Osteoblast (primary cell): ENCODE measurements around the gene TIMP2. TPM values are rescaled to one million over a fixed set of nuclear protein-coding genes. Genes with fewer than 3 reads are reported as not detected.

ENCODE experiments used
- DNase-seq: peaks from one replicate; pipeline ENCODE4 v3.0.0; 2011; ENCODE audit warnings: low spot score, mixed read lengths; ENCODE audit not compliant: insufficient read length; ENCODE audit errors: missing footprints
- H2AFZ ChIP-seq: 2 replicates; pipeline ENCODE4 v1.6.0; 2011; ENCODE audit warnings: mild to moderate bottlenecking, low read length
- H3K27ac ChIP-seq: 2 replicates; pipeline ENCODE4 v1.5.1; 2011; ENCODE audit warnings: mild to moderate bottlenecking, low read depth, low read length, moderate library complexity
- H3K27me3 ChIP-seq: 2 replicates; pipeline ENCODE4 v1.6.0; 2012; ENCODE audit warnings: mild to moderate bottlenecking, control low read depth, inconsistent platforms, low read length, moderate library complexity; ENCODE audit not compliant: insufficient read depth
- H3K36me3 ChIP-seq: 2 replicates; pipeline ENCODE4 v1.5.1; 2011; ENCODE audit warnings: mild to moderate bottlenecking, low read length, control low read depth, moderate library complexity; ENCODE audit not compliant: insufficient read depth
- H3K4me1 ChIP-seq: 2 replicates; pipeline ENCODE4 v1.5.1; 2011; ENCODE audit warnings: mild to moderate bottlenecking, low read length, control low read depth, moderate library complexity; ENCODE audit not compliant: insufficient read depth
- H3K4me2 ChIP-seq: 2 replicates; pipeline ENCODE4 v1.6.0; 2011; ENCODE audit warnings: mild to moderate bottlenecking, low read length; ENCODE audit not compliant: insufficient read depth
- H3K4me3 ChIP-seq: fragments of 200-600 bp; sonication (generic); 3 replicates; pipeline ENCODE4 v1.5.1; 2012; ENCODE audit warnings: mild to moderate bottlenecking, low read length, inconsistent platforms; ENCODE audit not compliant: insufficient read depth
- H3K79me2 ChIP-seq: 2 replicates; pipeline ENCODE4 v1.6.0; 2012; ENCODE audit warnings: mild to moderate bottlenecking, low read length, control low read depth, inconsistent platforms; ENCODE audit not compliant: insufficient read depth
- H3K9me3 ChIP-seq: 2 replicates; pipeline ENCODE4 v1.5.1; 2011; ENCODE audit warnings: low read depth, low read length, control low read depth
- H4K20me1 ChIP-seq: 2 replicates; pipeline ENCODE4 v1.6.0; 2012; ENCODE audit warnings: mild to moderate bottlenecking, low read length, control low read depth; ENCODE audit not compliant: insufficient read depth
- total RNA-seq: library from RNA; depleted of rRNA; stranded (reverse); fragments of >200 nt; gene quantifications from 2 replicates; pipeline ENCODE4 v1.2.3, GENCODE V29; 2012
- TF ChIP-seq, protein P1 (sequence below): IDR thresholded peaks from 2 replicates; pipeline ENCODE4 v1.5.1; 2011; ENCODE audit warnings: mild to moderate bottlenecking, low read depth, low read length, moderate library complexity; ENCODE audit errors: extremely low read depth

TIMP2 gene
- total RNA-seq, 1 donor: 164 TPM

DNA sequence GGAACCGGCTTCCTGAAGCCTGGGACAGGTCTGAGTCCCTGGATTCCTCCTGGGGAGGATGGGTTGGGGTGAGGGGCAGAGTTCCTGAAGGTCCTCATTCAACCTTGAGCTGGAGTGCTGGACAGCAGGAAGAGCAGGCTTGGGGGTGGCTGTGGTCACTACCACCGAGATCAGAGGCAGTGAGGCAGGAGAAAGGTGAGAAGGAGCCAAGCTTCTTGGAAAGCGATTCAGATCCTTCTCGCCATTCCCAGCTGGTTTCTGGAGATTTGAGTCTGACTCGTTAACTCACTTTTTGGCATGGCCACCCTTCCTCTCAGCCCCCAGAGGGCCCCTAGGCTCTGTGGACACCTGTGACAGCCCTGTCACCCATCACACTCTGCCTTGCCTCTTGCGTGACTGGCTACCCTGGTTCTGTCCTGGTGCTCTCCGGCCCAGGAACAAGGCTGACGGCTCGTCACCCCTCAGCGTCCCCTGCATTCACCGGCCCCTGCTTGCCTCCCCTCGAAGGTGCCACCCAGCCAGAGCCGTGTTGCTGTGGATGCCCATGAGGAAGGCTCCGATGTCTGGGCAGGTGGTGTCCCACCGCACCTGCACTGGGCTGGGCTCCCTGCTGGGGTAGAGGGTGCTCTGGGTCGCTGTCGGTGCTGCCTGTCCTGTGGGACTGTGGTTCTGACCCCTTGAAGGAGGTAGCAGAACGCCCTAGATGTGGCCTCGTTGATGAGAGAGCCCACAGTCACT, 9.7 kb upstream of the TIMP2 start:
- TF ChIP-seq, protein P1, sequence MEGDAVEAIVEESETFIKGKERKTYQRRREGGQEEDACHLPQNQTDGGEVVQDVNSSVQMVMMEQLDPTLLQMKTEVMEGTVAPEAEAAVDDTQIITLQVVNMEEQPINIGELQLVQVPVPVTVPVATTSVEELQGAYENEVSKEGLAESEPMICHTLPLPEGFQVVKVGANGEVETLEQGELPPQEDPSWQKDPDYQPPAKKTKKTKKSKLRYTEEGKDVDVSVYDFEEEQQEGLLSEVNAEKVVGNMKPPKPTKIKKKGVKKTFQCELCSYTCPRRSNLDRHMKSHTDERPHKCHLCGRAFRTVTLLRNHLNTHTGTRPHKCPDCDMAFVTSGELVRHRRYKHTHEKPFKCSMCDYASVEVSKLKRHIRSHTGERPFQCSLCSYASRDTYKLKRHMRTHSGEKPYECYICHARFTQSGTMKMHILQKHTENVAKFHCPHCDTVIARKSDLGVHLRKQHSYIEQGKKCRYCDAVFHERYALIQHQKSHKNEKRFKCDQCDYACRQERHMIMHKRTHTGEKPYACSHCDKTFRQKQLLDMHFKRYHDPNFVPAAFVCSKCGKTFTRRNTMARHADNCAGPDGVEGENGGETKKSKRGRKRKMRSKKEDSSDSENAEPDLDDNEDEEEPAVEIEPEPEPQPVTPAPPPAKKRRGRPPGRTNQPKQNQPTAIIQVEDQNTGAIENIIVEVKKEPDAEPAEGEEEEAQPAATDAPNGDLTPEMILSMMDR: no peak
- Histone ChIP-seq H3K4me3 (peak overlapping the region; percentile 20), H3K36me3 (no peaks in the 10 kb centered on the region), H3K4me1 (peaks cover 51% of the 10 kb centered on the region), H4K20me1 (no peaks in the 10 kb centered on the region), H3K79me2 (no peaks in the 10 kb centered on the region), H3K27ac (peak overlapping the region; percentile 98), H3K9me3 (no peaks in the 10 kb centered on the region), H3K27me3 (no peaks in the 10 kb centered on the region), H3K4me2 (peak overlapping the region; percentile 80), H2AFZ (peak overlapping the region; percentile 21)
- DNase-seq: no peak

- Histone ChIP-seq H2AFZ (peak overlapping the region; percentile 48), H3K4me2 (peak overlapping the region; percentile 80), H3K27me3 (no peaks in the 10 kb centered on the region), H3K4me1 (peaks cover 44% of the 10 kb centered on the region), H3K4me3 (peak overlapping the region; percentile 55), H3K9me3 (no peaks in the 10 kb centered on the region), H3K79me2 (no peaks in the 10 kb centered on the region), H4K20me1 (no peaks in the 10 kb centered on the region), H3K36me3 (no peaks in the 10 kb centered on the region), H3K27ac (peak overlapping the region; percentile 98)
- TF ChIP-seq, protein P1: no peak
- DNase-seq: peak; percentile 98
Observed at GRCh38 chr17:78933959-78934568, 8.9 kb upstream of the TIMP2 start.

DNA sequence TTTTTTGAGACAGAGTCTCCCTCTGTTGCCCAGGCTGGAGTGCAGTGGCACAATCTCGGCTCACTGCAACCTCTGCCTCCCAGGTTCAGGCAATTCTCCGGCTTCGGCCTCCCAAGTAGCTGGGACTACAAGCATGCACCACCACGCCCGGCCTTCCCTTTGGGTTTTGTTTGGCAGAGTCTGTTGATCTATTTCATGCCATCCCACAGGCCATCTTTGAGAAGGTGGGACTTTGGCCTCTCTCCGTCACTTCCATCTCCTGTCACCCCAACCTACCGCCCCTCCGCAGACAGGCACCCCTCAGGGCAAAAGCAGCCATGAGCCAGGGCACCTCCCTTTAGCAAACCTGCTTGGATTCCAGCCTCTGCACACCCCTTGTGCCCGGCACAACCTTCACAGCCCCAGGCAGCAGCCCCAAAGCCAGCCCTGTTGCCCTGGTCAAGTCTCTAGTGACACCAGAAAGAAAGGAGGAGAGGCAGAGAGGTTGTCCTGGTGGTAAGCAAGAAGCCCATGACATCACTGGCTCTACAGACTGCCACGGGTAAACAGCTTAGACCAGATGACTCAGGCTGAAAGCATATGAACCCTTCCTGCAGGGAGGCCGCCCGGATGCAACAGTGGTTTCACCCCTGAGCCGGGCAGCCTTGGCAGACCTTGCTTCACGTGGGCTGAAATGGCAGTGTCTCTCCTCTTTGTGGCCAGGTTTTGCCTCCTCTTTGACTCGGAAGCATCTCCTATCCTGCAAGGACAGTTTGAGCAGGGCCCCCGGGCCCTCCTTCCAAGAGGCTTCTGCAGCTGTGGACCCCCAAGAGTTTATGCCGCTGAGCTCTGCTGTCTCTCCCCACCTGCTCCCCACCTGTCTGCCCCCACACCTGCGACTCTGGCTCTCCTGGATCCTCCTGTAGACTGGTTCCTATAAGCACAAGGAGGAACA, 8.1 kb upstream of the TIMP2 start:
- Histone ChIP-seq H3K27me3 (no peaks in the 10 kb centered on the region), H3K27ac (peak overlapping the region; percentile 98), H3K4me3 (peak overlapping the region; percentile 55), H3K4me1 (peaks cover 44% of the 10 kb centered on the region), H3K9me3 (no peaks in the 10 kb centered on the region), H3K79me2 (no peaks in the 10 kb centered on the region), H2AFZ (peak overlapping the region; percentile 48), H4K20me1 (no peaks in the 10 kb centered on the region), H3K4me2 (peak overlapping the region; percentile 80), H3K36me3 (no peaks in the 10 kb centered on the region)
- TF ChIP-seq, protein P1: no peak
- peak; percentile 99 for DNase-seq
